Activated CD8-positive, alpha-beta memory T cell treated with anti-CD3 and anti-CD28 coated beads, Interleukin-2, amount 10 ng/mL, durations not matched to agents 7 days and 5 days (primary cell): Measurements from ENCODE around the gene DAAM2. TPM values are rescaled to one million over a fixed set of nuclear protein-coding genes. Genes with fewer than 3 reads are reported as not detected.

ENCODE experiments used
- ATAC-seq: fragments of 150-1000 bp; cut with Tn5 transposase; one replicate; pipeline ENCODE4 v1.10.0; 2021; ENCODE audit warnings: moderate library complexity
- CTCF ChIA-PET: fragments of 350-600 bp; sonication (Branson Sonifier 250); formaldehyde crosslinking; loops from one replicate; lab custom pipeline; 2021; ENCODE audit warnings: antibody characterized with exemption; lab: Charles Lee
- DNase-seq: peaks from one replicate; pipeline ENCODE4 v3.0.0-alpha.2; 2020
- H3K27ac Mint-ChIP-seq: one replicate; pipeline ENCODE4 v1.8.0; 2021; ENCODE audit warnings: mild to moderate bottlenecking, mixed read lengths
- H3K27me3 Mint-ChIP-seq: one replicate; pipeline ENCODE4 v1.8.0; 2021; ENCODE audit warnings: mixed read lengths
- H3K36me3 Mint-ChIP-seq: one replicate; pipeline ENCODE4 v1.8.0; 2021; ENCODE audit warnings: mild to moderate bottlenecking, mixed read lengths
- H3K4me1 Mint-ChIP-seq: one replicate; pipeline ENCODE4 v1.8.0; 2021; ENCODE audit warnings: mixed read lengths
- H3K4me3 Mint-ChIP-seq: one replicate; pipeline ENCODE4 v1.8.0; 2021; ENCODE audit warnings: mild to moderate bottlenecking, moderate library complexity, mixed read lengths
- H3K9me3 Mint-ChIP-seq: one replicate; pipeline ENCODE4 v1.8.0; 2022; ENCODE audit warnings: low read depth, mixed read lengths
- total RNA-seq, 2 experiments: library from RNA; stranded (reverse); gene quantifications; one replicate each; pipeline ENCODE4 v1.2.3, GENCODE V29; 2021

DAAM2 gene
- total RNA-seq, 2 experiments from 2014 or later, result not detected

GRCh38 chr6:39879535-39879934 is 87.4 kb downstream of the DAAM2 start:
- Mint-ChIP-seq H3K9me3 (no peaks in the 10 kb centered on the region), H3K27me3 (no peaks in the 10 kb centered on the region), H3K4me3 (no peak overlapping the region), H3K36me3 (no peaks in the 10 kb centered on the region), H3K4me1 (no peaks in the 10 kb centered on the region), H3K27ac (no peak overlapping the region)
- ATAC-seq (no peak), DNase-seq (no peak)
- CTCF ChIA-PET, result interaction anchor here (1.4 kb wide), 1 partner anchor 15 kb away, joined by 3 read pairs; no protein-coding TSS in a partner anchor

GRCh38 chr6:39880594-39880993 is 88.4 kb downstream of the DAAM2 start:
- no peaks in the 10 kb centered on the region for H3K4me1 Mint-ChIP-seq
- H3K27me3 Mint-ChIP-seq, result no peaks in the 10 kb centered on the region
- CTCF ChIA-PET, result interaction anchor here (1.4 kb wide), 1 partner anchor 16 kb away, joined by 3 read pairs; no protein-coding TSS in a partner anchor
- ATAC-seq (no peak), DNase-seq (no peak)
- no peak overlapping the region for H3K27ac Mint-ChIP-seq
- H3K9me3 Mint-ChIP-seq, result no peaks in the 10 kb centered on the region
- H3K4me3 Mint-ChIP-seq, result no peak overlapping the region
- H3K36me3 Mint-ChIP-seq, result no peaks in the 10 kb centered on the region

- CTCF ChIA-PET, result no interaction called here
- Mint-ChIP-seq H3K4me1 (no peaks in the 10 kb centered on the region), H3K27me3 (no peaks in the 10 kb centered on the region), H3K4me3 (no peak overlapping the region), H3K36me3 (no peaks in the 10 kb centered on the region), H3K27ac (no peak overlapping the region), H3K9me3 (no peaks in the 10 kb centered on the region)
- ATAC-seq, result no peak
- DNase-seq, result no peak
These were observed 89.8 kb downstream of the DAAM2 start for GRCh38 chr6:39881851-39882530.

- DNase-seq, result no peak
- Mint-ChIP-seq H3K36me3 (no peaks in the 10 kb centered on the region), H3K27me3 (no peaks in the 10 kb centered on the region), H3K27ac (no peak overlapping the region), H3K9me3 (no peaks in the 10 kb centered on the region), H3K4me3 (no peak overlapping the region), H3K4me1 (no peaks in the 10 kb centered on the region)
- CTCF ChIA-PET, result no interaction called here
- no peak for ATAC-seq
These were observed 90.3 kb downstream of the DAAM2 start for GRCh38 chr6:39882531-39882899.

GRCh38 chr6:39884696-39885095 is 92.5 kb downstream of the DAAM2 start:
- H3K4me1 Mint-ChIP-seq, result no peaks in the 10 kb centered on the region
- no peaks in the 10 kb centered on the region for H3K36me3 Mint-ChIP-seq
- ATAC-seq, result no peak
- H3K4me3 Mint-ChIP-seq, result no peak overlapping the region
- CTCF ChIA-PET, result no interaction called here
- H3K27ac Mint-ChIP-seq, result no peak overlapping the region
- H3K9me3 Mint-ChIP-seq, result no peaks in the 10 kb centered on the region
- H3K27me3 Mint-ChIP-seq, result peaks cover 3% of the 10 kb centered on the region
- DNase-seq, result no peak

GRCh38 chr6:39885691-39886090 is 93.5 kb downstream of the DAAM2 start:
- CTCF ChIA-PET, result no interaction called here
- no peak overlapping the region for H3K27ac Mint-ChIP-seq
- peaks cover 3% of the 10 kb centered on the region for H3K27me3 Mint-ChIP-seq
- H3K4me1 Mint-ChIP-seq, result no peaks in the 10 kb centered on the region
- ATAC-seq, result no peak
- H3K4me3 Mint-ChIP-seq, result no peak overlapping the region
- no peaks in the 10 kb centered on the region for H3K36me3 Mint-ChIP-seq
- H3K9me3 Mint-ChIP-seq, result no peaks in the 10 kb centered on the region
- no peak for DNase-seq

GRCh38 chr6:39886871-39887270 is 94.7 kb downstream of the DAAM2 start:
- Mint-ChIP-seq H3K27me3 (peaks cover 3% of the 10 kb centered on the region), H3K27ac (no peak overlapping the region), H3K9me3 (no peaks in the 10 kb centered on the region), H3K36me3 (no peaks in the 10 kb centered on the region), H3K4me1 (no peaks in the 10 kb centered on the region), H3K4me3 (no peak overlapping the region)
- ATAC-seq (no peak), DNase-seq (no peak)
- CTCF ChIA-PET, result no interaction called here

GRCh38 chr6:39887692-39888450 is 95.7 kb downstream of the DAAM2 start:
- Mint-ChIP-seq H3K4me1 (no peaks in the 10 kb centered on the region), H3K9me3 (no peaks in the 10 kb centered on the region), H3K27ac (no peak overlapping the region), H3K36me3 (no peaks in the 10 kb centered on the region), H3K27me3 (peaks cover 3% of the 10 kb centered on the region), H3K4me3 (no peak overlapping the region)
- DNase-seq (no peak), ATAC-seq (no peak)
- CTCF ChIA-PET, result no interaction called here

- no peaks in the 10 kb centered on the region for H3K36me3 Mint-ChIP-seq
- H3K27ac Mint-ChIP-seq, result no peak overlapping the region
- no peak overlapping the region for H3K4me3 Mint-ChIP-seq
- no peaks in the 10 kb centered on the region for H3K9me3 Mint-ChIP-seq
- no peak for DNase-seq
- ATAC-seq, result no peak
- no peaks in the 10 kb centered on the region for H3K4me1 Mint-ChIP-seq
- CTCF ChIA-PET, result interaction anchor here (1.0 kb wide), 1 partner anchor 26 kb away, joined by 4 read pairs; no protein-coding TSS in a partner anchor
- peaks cover 3% of the 10 kb centered on the region for H3K27me3 Mint-ChIP-seq
These were observed 97.1 kb downstream of the DAAM2 start for GRCh38 chr6:39889229-39889628.

- CTCF ChIA-PET, result no interaction called here
- Mint-ChIP-seq H3K9me3 (no peaks in the 10 kb centered on the region), H3K27me3 (peaks cover 3% of the 10 kb centered on the region), H3K4me1 (no peaks in the 10 kb centered on the region), H3K27ac (no peak overlapping the region), H3K4me3 (no peak overlapping the region), H3K36me3 (no peaks in the 10 kb centered on the region)
- DNase-seq, result no peak
- ATAC-seq, result no peak
These were observed 99.2 kb downstream of the DAAM2 start for GRCh38 chr6:39891353-39891752.

- CTCF ChIA-PET, result no interaction called here
- H3K36me3 Mint-ChIP-seq, result no peaks in the 10 kb centered on the region
These were observed 99.8 kb downstream of the DAAM2 start for GRCh38 chr6:39891976-39892375.

GRCh38 chr6:39892490-39893129 is 100.4 kb downstream of the DAAM2 start:
- H3K27me3 Mint-ChIP-seq, result peaks cover 3% of the 10 kb centered on the region
- no peaks in the 10 kb centered on the region for H3K4me1 Mint-ChIP-seq
- no peaks in the 10 kb centered on the region for H3K36me3 Mint-ChIP-seq
- ATAC-seq (no peak), DNase-seq (no peak)
- no peak overlapping the region for H3K27ac Mint-ChIP-seq
- CTCF ChIA-PET, result no interaction called here
- H3K4me3 Mint-ChIP-seq, result no peak overlapping the region
- H3K9me3 Mint-ChIP-seq, result no peaks in the 10 kb centered on the region

More at GRCh38 chr6:39891976-39892375, 99.8 kb downstream of the DAAM2 start:
- H3K4me3 Mint-ChIP-seq, result no peak overlapping the region
- no peak overlapping the region for H3K27ac Mint-ChIP-seq
- ATAC-seq (no peak), DNase-seq (no peak)
- no peaks in the 10 kb centered on the region for H3K9me3 Mint-ChIP-seq
- no peaks in the 10 kb centered on the region for H3K4me1 Mint-ChIP-seq
- H3K27me3 Mint-ChIP-seq, result peaks cover 3% of the 10 kb centered on the region

- Mint-ChIP-seq H3K9me3 (no peaks in the 10 kb centered on the region), H3K27ac (no peak overlapping the region), H3K4me1 (no peaks in the 10 kb centered on the region), H3K4me3 (no peak overlapping the region), H3K27me3 (peaks cover 3% of the 10 kb centered on the region), H3K36me3 (no peaks in the 10 kb centered on the region)
- CTCF ChIA-PET, result no interaction called here
- ATAC-seq (no peak), DNase-seq (no peak)
These were observed 101.1 kb downstream of the DAAM2 start for GRCh38 chr6:39893286-39893685.

GRCh38 chr6:39896701-39897100 is 104.5 kb downstream of the DAAM2 start:
- Mint-ChIP-seq H3K9me3 (no peaks in the 10 kb centered on the region), H3K27me3 (no peaks in the 10 kb centered on the region), H3K27ac (no peak overlapping the region), H3K36me3 (no peaks in the 10 kb centered on the region), H3K4me3 (no peak overlapping the region), H3K4me1 (no peaks in the 10 kb centered on the region)
- CTCF ChIA-PET, result no interaction called here
- no peak for DNase-seq
- ATAC-seq, result no peak
